Dermis lymphatic vessel endothelial cell (primary cell): ENCODE results near the gene CCNJ. TPM values are rescaled to one million over a fixed set of nuclear protein-coding genes. Genes with fewer than 3 reads are reported as not detected.

Experiments used
- total RNA-seq: library from RNA; depleted of rRNA; stranded (reverse); fragments of >200 nt; gene quantifications from 2 replicates; pipeline ENCODE4 v1.2.1, GENCODE V29; 2014

Gene CCNJ, protein sequence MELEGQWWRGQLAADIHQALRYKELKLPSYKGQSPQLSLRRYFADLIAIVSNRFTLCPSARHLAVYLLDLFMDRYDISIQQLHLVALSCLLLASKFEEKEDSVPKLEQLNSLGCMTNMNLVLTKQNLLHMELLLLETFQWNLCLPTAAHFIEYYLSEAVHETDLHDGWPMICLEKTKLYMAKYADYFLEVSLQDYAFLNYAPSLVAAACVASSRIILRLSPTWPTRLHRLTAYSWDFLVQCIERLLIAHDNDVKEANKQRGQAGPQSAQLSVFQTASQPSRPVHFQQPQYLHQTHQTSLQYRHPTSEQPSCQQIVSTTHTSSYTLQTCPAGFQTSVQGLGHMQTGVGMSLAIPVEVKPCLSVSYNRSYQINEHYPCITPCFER
- total RNA-seq, result 28.9 and 32.4 TPM in 2 replicates

DNA sequence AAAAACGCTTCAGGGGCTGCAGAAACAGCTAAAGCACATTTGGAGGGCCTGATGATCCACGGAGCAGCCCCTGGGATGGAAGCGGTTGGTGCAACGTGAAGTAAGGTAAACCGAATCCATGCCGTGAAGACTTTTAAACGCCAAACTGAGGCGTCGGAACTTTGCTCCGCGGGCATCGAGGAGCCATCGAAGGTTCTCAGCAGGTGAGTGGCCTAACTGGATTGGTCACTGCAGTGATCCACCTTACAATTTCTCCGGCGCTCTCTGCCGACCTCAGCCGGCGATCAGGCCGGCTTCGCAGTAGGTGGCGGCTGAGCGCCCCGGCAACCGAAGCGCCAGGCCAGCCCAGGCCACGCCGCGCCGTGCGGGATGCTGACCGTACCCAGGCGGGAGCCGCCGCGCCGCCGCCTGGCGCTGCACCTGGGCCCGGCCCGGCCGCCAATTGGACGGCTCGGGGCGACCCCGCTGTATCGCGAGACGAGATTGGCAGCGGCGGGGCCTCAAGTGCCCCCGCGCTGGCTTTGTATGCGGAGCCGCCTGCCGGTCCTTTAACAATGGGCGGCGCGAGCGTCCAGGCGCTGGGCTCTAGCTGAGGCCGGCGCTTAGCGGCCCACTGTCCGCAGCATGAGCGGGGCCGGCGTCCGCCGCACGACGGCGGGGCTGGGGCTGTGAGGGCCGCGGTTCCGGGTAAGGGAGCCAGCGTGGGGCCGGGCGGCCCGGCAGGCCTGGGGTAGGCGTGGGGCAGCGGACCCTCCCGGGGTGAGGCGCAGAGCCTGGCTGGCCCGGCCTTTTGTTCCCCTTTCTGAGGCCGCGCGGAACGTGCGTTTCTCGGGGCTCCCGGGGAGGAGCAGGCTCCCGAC, at the start of gene CCNJ:
Gene CCNJ (plus strand): TSS at position 551 of the 860 bp plus-strand sequence. CDS start 811 bp downstream, outside the sequence.

Other genes with a start within 250 kb of the CCNJ start
- 0.17 and 0.33 TPM in 2 replicates for gene CC2D2B, start 135.6 kb upstream of the CCNJ start, total RNA-seq
- 14.3 and 15.8 TPM in 2 replicates for gene ZNF518A, start 86.7 kb downstream of the CCNJ start, total RNA-seq
- gene BLNK, start 228.0 kb downstream of the CCNJ start, total RNA-seq, result not detected in 2 replicates